Neuronal stem cell (in vitro differentiated cells): Measurements from ENCODE around the gene NOP14.

ENCODE experiments used
- DNase-seq: peaks from one replicate; pipeline ENCODE4 v3.0.0-alpha.2; 2013; ENCODE audit warnings: low spot score
- H2AFZ ChIP-seq: one replicate; pipeline ENCODE4 v1.6.1; 2013; ENCODE audit warnings: mild to moderate bottlenecking, low read length, inconsistent platforms
- H2AK5ac ChIP-seq: 2 replicates; pipeline ENCODE4 v1.6.1; 2013; ENCODE audit warnings: low read depth, mild to moderate bottlenecking, inconsistent platforms, low read length, moderate library complexity, mixed read lengths
- H2BK120ac ChIP-seq: 2 replicates; pipeline ENCODE4 v1.6.1; 2013; ENCODE audit warnings: low read depth, mild to moderate bottlenecking, inconsistent platforms, low read length, moderate library complexity, mixed read lengths
- H2BK12ac ChIP-seq: one replicate; pipeline ENCODE4 v1.6.1; 2013; ENCODE audit warnings: low read length, inconsistent platforms
- H2BK15ac ChIP-seq: 2 replicates; pipeline ENCODE4 v1.6.1; 2013; ENCODE audit warnings: mild to moderate bottlenecking, low read length, inconsistent platforms, mixed read lengths
- H2BK5ac ChIP-seq: one replicate; pipeline ENCODE4 v1.6.1; 2013; ENCODE audit warnings: inconsistent platforms, mild to moderate bottlenecking, low read length, moderate library complexity
- H3K14ac ChIP-seq: one replicate; pipeline ENCODE4 v1.6.1; 2013; ENCODE audit warnings: low read length, inconsistent platforms
- H3K18ac ChIP-seq: 2 replicates; pipeline ENCODE4 v1.6.1; 2013; ENCODE audit warnings: low read length, inconsistent platforms
- H3K23ac ChIP-seq: 2 replicates; pipeline ENCODE4 v1.6.1; 2013; ENCODE audit warnings: low read depth, mild to moderate bottlenecking, mixed read lengths, low read length, inconsistent platforms; ENCODE audit not compliant: poor library complexity
- H3K27ac ChIP-seq: replicated peaks from 3 replicates; pipeline ENCODE4 v1.5.1; 2013; ENCODE audit warnings: low read length, inconsistent platforms
- H3K27me3 ChIP-seq, 3 experiments: 2 replicates each; pipeline ENCODE4 v1.6.1; 2013; ENCODE audit warnings: low read length in 3 of 3, mild to moderate bottlenecking in 2 of 3, inconsistent platforms in 1 of 3, low read depth in 1 of 3, mixed read lengths in 1 of 3, moderate library complexity in 1 of 3; ENCODE audit not compliant: control insufficient read depth in 3 of 3, insufficient read depth in 3 of 3
- H3K36me3 ChIP-seq, 2 donors: replicated peaks in 1 of 2; 2 replicates each; pipeline ENCODE4 v1.6.1; 2013; ENCODE audit warnings: low read length in 2 of 2; ENCODE audit not compliant: control insufficient read depth in 2 of 2, insufficient read depth in 2 of 2
- H3K4ac ChIP-seq: 2 replicates; pipeline ENCODE4 v1.6.1; 2013; ENCODE audit warnings: inconsistent platforms, mild to moderate bottlenecking, low read length, moderate library complexity
- H3K4me1 ChIP-seq, 2 donors: 1 replicate in 1 of 2; 2 replicates in 1 of 2; pipeline ENCODE4 v1.6.1; 2013; ENCODE audit warnings: low read length in 2 of 2, low read depth in 1 of 2; ENCODE audit not compliant: control insufficient read depth in 2 of 2, insufficient read depth in 1 of 2
- H3K4me2 ChIP-seq: one replicate; pipeline ENCODE4 v1.6.1; 2013; ENCODE audit warnings: mild to moderate bottlenecking, low read length, inconsistent platforms; ENCODE audit not compliant: insufficient read depth, poor library complexity, severe bottlenecking
- H3K4me3 ChIP-seq, 2 donors: 2 replicates each; pipeline ENCODE4 v1.5.1; 2013; ENCODE audit warnings: low read length in 2 of 2, mild to moderate bottlenecking in 2 of 2, inconsistent platforms in 1 of 2, moderate library complexity in 1 of 2
- H3K79me1 ChIP-seq: one replicate; pipeline ENCODE4 v1.6.1; 2013; ENCODE audit warnings: low read depth, mild to moderate bottlenecking, inconsistent platforms, low read length, moderate library complexity
- H3K9ac ChIP-seq: one replicate; pipeline ENCODE4 v1.6.1; 2013; ENCODE audit warnings: mild to moderate bottlenecking, low read depth, low read length, inconsistent platforms; ENCODE audit not compliant: poor library complexity
- H3K9me3 ChIP-seq, 2 donors: replicated peaks in 1 of 2; 2 replicates each; pipeline versions ENCODE3 to v1.6.1; 2013; ENCODE audit warnings: low read length in 2 of 2, mild to moderate bottlenecking in 2 of 2, inconsistent platforms in 1 of 2, low read depth in 1 of 2, mixed read lengths in 1 of 2, moderate library complexity in 1 of 2; ENCODE audit not compliant: control insufficient read depth in 2 of 2, insufficient read depth in 1 of 2
- H4K8ac ChIP-seq: one replicate; pipeline ENCODE4 v1.6.1; 2013; ENCODE audit warnings: low read depth, mild to moderate bottlenecking, inconsistent platforms, low read length, moderate library complexity
- H4K91ac ChIP-seq: one replicate; pipeline ENCODE4 v1.6.1; 2013; ENCODE audit warnings: low read length, low read depth, mild to moderate bottlenecking, inconsistent platforms; ENCODE audit not compliant: poor library complexity
- WGBS, 2 donors: extraction: QIAGEN DNeasy Blood & Tissue Kit; methylation state at CpG; one replicate each; pipeline ENCODE4 v1.1.7; 2013; ENCODE audit warnings: missing lambda C conversion rate in 2 of 2, mixed read lengths in 1 of 2; ENCODE audit not compliant: insufficient read length in 2 of 2, insufficient replicate concordance in 1 of 2; ENCODE audit errors: extremely low coverage in 2 of 2; 5-methylcytosine and 5-hydroxymethylcytosine counted together

NOP14 gene

DNA sequence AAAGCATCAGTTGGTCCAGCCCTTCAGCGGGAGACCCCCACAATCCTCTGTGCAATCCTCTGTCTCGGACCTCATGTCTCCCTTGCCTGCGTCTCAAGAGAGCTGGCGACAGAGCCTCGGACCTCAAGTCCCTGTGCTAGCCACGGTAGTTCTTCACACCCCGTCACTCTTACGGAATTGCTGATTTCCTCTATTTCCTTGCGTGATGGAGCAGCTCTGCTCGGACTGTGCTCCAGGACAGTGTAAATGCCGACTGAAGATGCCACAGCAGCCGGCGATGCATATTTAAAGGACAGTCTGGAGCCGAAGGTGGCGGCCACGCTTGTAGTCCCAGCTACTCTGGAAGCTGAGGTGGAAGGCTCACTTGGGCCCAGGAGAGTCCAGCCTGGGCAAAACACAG, 2.1 kb upstream of the NOP14 start:
- Histone ChIP-seq H3K18ac (no peak overlapping the region), H2BK12ac (no peak overlapping the region), H3K27me3 (no peaks in the 10 kb centered on the region), H2AK5ac (no peak overlapping the region), H3K9me3 (no peaks in the 10 kb centered on the region), H4K91ac (no peak overlapping the region), H4K8ac (no peak overlapping the region), H2BK15ac (no peak overlapping the region), H3K4me3 (no peak overlapping the region), H2BK5ac (no peak overlapping the region), H3K36me3 (peaks cover 0 to 6% of the 10 kb centered on the region in 2 donors), H3K27ac (no peak overlapping the region), H3K79me1 (peaks cover 4% of the 10 kb centered on the region), H3K4me1 (peaks cover 3 to 8% of the 10 kb centered on the region in 2 donors), H3K14ac (no peak overlapping the region), H3K23ac (no peak overlapping the region), H3K9ac (no peak overlapping the region), H3K4me2 (no peak overlapping the region), H3K4ac (no peak overlapping the region), H2BK120ac (no peak overlapping the region), H2AFZ (no peak overlapping the region)
- WGBS, 2 donors, result no CpG with 5 or more reads among the region's 16 CpGs
- no peak for DNase-seq

- WGBS, 2 donors, result no CpG with 5 or more reads among the region's 5 CpGs
Observed at GRCh38 chr4:2964706-2965258, 1.6 kb upstream of the NOP14 start.

GRCh38 chr4:2963966-2964471, 813 bp upstream of the NOP14 start:
- peak; percentile 9 for DNase-seq
- peaks cover 3 to 8% of the 10 kb centered on the region in 2 donors for H3K4me1 ChIP-seq
- peak overlapping the region; percentile 81 for H3K4me2 ChIP-seq
- H3K23ac ChIP-seq, result peak overlapping the region; percentile 93
- H2BK120ac ChIP-seq, result no peak overlapping the region
- H3K79me1 ChIP-seq, result peaks cover 4% of the 10 kb centered on the region
- peak overlapping the region; percentile 100 for H2AFZ ChIP-seq
- peaks cover 1 to 13% of the 10 kb centered on the region in 2 donors for H3K36me3 ChIP-seq
- no peak overlapping the region for H2BK12ac ChIP-seq
- no peaks in the 10 kb centered on the region for H3K9me3 ChIP-seq
- H3K4ac ChIP-seq, result no peak overlapping the region
- no CpG with 5 or more reads among the region's 38 CpGs for WGBS, 2 donors
- H2BK15ac ChIP-seq, result no peak overlapping the region
- H4K91ac ChIP-seq, result no peak overlapping the region
- H2AK5ac ChIP-seq, result no peak overlapping the region
- peak overlapping the region; percentile 85 for H3K18ac ChIP-seq
- H2BK5ac ChIP-seq, result no peak overlapping the region
- H3K14ac ChIP-seq, result peak overlapping the region; percentile 38
- H4K8ac ChIP-seq, result no peak overlapping the region
- H3K9ac ChIP-seq, result peak overlapping the region; percentile 86
- H3K4me3 ChIP-seq, result peak overlapping the region; percentile 60 to 96
- no peaks in the 10 kb centered on the region for H3K27me3 ChIP-seq
- H3K27ac ChIP-seq, result no peak overlapping the region

More at GRCh38 chr4:2964706-2965258, 1.6 kb upstream of the NOP14 start:
- no peaks in the 10 kb centered on the region for H3K9me3 ChIP-seq
- no peak overlapping the region for H3K9ac ChIP-seq
- H4K91ac ChIP-seq, result no peak overlapping the region
- no peak overlapping the region for H3K18ac ChIP-seq
- no peak for DNase-seq
- no peak overlapping the region for H3K14ac ChIP-seq
- peak overlapping the region in 1 of 2 donors; percentile 60 for H3K4me3 ChIP-seq
- no peak overlapping the region for H3K4ac ChIP-seq
- no peak overlapping the region for H2BK12ac ChIP-seq
- no peak overlapping the region for H3K27ac ChIP-seq
- no peak overlapping the region for H3K4me2 ChIP-seq
- no peak overlapping the region for H2BK120ac ChIP-seq
- peaks cover 1 to 8% of the 10 kb centered on the region in 2 donors for H3K36me3 ChIP-seq
- H3K27me3 ChIP-seq, result no peaks in the 10 kb centered on the region
- peaks cover 4% of the 10 kb centered on the region for H3K79me1 ChIP-seq
- no peak overlapping the region for H2AK5ac ChIP-seq
- no peak overlapping the region for H2BK5ac ChIP-seq
- H2BK15ac ChIP-seq, result no peak overlapping the region
- H3K23ac ChIP-seq, result no peak overlapping the region
- no peak overlapping the region for H2AFZ ChIP-seq
- no peak overlapping the region for H4K8ac ChIP-seq
- peaks cover 3 to 8% of the 10 kb centered on the region in 2 donors for H3K4me1 ChIP-seq

DNA sequence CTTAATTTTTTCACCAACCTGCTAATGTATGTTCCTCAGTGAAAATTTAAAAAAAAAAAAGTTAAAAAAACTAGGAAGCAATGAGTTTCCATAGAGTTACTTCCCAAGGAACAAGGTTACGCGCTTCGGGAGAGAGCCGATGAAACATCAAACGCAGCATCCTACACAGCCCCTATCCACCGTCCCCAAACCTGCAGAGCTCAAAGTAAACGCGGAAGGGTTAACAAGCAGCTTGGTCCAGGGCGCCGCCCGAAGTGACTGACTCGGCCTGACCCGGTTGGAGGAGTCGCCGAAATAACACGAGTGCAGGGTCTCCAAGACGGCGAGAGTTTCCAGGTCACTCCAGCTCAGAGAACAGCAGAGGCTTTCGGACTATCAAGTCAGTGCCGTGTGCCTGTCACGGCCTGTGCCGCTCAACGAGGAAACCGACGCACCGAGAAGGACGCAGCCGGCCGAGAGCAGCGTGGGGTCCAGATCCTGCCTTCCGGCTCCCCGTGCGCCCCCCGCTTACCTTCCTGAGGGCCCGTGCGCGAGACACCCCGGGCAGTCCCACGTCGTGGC, 512 bp downstream of the NOP14 start:
- Histone ChIP-seq H3K79me1 (peaks cover 11% of the 10 kb centered on the region), H2BK5ac (peak overlapping the region; percentile 75), H4K8ac (no peak overlapping the region), H3K27me3 (no peaks in the 10 kb centered on the region), H3K36me3 (peaks cover 1 to 26% of the 10 kb centered on the region in 2 donors), H3K14ac (peak overlapping the region; percentile 31), H2BK120ac (peak overlapping the region; percentile 31), H4K91ac (no peak overlapping the region), H3K9me3 (no peaks in the 10 kb centered on the region), H2AK5ac (peak overlapping the region; percentile 75), H2BK15ac (no peak overlapping the region), H2AFZ (peak overlapping the region; percentile 100), H3K23ac (peak overlapping the region; percentile 93), H3K4ac (peak overlapping the region; percentile 76), H3K27ac (peak overlapping the region; percentile 69), H3K18ac (peak overlapping the region; percentile 94), H3K9ac (peak overlapping the region; percentile 94), H3K4me3 (peak overlapping the region; percentile 60 to 92), H3K4me2 (peak overlapping the region; percentile 89), H3K4me1 (peaks cover 3 to 8% of the 10 kb centered on the region in 2 donors), H2BK12ac (no peak overlapping the region)
- WGBS, 2 donors, result no CpG with 5 or more reads among the region's 40 CpGs
- DNase-seq, result peak; percentile 71
